ENCODE measurements around the gene NUDT14.
A peak's percentile ranks its signal among the peaks of the same experiment; 100 is the strongest.

The NUDT14 gene

DNA sequence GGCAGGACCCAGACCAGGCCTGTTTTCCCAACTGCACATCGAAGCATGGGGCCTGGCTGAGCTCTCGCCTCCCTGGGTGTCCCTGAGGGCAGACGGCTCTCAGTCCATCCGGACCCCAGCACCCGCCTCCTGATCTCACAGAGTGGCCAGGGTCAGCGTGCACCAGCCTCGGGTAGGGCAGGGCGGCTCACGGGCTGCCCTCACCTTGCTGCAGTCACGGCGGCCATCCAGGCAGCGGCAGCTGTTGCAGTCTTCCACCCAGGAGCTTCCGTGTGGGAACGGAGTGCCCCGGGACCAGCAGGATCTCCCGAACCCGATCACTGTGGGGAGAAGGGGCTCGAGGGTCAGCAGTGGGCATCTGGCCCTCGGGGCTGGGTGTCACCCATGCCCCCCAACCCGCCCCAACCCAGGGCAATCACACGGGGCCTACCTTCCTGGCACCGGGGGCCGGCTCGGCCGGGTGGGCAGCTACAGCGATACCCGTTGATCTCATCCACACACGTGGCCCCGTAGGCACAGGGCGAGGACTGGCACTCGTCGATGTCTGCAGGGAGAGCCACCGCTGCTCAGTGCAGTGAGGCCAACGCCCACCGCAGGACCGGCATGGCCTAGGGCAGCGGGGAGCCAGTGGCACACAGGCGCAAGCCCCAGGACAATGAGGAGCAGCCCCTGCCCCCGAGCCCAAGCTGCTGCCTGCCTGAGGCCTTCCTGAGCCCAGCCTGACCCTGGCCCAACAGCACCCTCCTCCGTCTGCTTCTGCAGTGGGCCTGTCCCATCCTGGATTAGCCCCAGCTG, 34.7 kb downstream of the NUDT14 start:
- H4K20me1 ChIP-seq (ENCODE audit: insufficient read depth, low read length) = no peaks in the 10 kb centered on the region; the same call in 1 of the 2 replicates
- no peaks in the 10 kb centered on the region for H3K79me2 ChIP-seq (ENCODE audit: insufficient read depth, low read length)
- ATAC-seq (ENCODE audit: insufficient read depth, low read depth) (no peak), DNase-seq (no peak)
- H3K4me3 ChIP-seq (ENCODE audit: low read depth in 1 of 2, low read length in 2 of 2) = no peak overlapping the region
- H3K9me3 ChIP-seq (ENCODE audit: insufficient read depth, low read length, severe bottlenecking) = no peaks in the 10 kb centered on the region
- H3K27me3 ChIP-seq (ENCODE audit: insufficient read depth, low read length, poor library complexity) = no peaks in the 10 kb centered on the region
- no peaks in the 10 kb centered on the region for H3K4me1 ChIP-seq (ENCODE audit: insufficient read depth, low read length)
- no peak overlapping the region for H3K27ac ChIP-seq (ENCODE audit: low read length)
- no peak overlapping the region for H2AFZ ChIP-seq (ENCODE audit: low read depth, low read length)
- no peak overlapping the region for H3K4me2 ChIP-seq (ENCODE audit: insufficient read depth, low read length)
- TF ChIP-seq, protein P1, sequence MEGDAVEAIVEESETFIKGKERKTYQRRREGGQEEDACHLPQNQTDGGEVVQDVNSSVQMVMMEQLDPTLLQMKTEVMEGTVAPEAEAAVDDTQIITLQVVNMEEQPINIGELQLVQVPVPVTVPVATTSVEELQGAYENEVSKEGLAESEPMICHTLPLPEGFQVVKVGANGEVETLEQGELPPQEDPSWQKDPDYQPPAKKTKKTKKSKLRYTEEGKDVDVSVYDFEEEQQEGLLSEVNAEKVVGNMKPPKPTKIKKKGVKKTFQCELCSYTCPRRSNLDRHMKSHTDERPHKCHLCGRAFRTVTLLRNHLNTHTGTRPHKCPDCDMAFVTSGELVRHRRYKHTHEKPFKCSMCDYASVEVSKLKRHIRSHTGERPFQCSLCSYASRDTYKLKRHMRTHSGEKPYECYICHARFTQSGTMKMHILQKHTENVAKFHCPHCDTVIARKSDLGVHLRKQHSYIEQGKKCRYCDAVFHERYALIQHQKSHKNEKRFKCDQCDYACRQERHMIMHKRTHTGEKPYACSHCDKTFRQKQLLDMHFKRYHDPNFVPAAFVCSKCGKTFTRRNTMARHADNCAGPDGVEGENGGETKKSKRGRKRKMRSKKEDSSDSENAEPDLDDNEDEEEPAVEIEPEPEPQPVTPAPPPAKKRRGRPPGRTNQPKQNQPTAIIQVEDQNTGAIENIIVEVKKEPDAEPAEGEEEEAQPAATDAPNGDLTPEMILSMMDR (IDR thresholded peaks at IDR 0.05; ENCODE audit: borderline replicate concordance, extremely low read depth, low read length, poor library complexity, severe bottlenecking) = no peak
- no peak for TF ChIP-seq EZH2 (IDR thresholded peaks at IDR 0.05; ENCODE audit: borderline replicate concordance, low read depth, low read length, severe bottlenecking)
- H3K9ac ChIP-seq (ENCODE audit: low read depth, low read length) = no peak overlapping the region
- no peaks in the 10 kb centered on the region for H3K36me3 ChIP-seq (ENCODE audit: insufficient read depth, low read length)

DNA sequence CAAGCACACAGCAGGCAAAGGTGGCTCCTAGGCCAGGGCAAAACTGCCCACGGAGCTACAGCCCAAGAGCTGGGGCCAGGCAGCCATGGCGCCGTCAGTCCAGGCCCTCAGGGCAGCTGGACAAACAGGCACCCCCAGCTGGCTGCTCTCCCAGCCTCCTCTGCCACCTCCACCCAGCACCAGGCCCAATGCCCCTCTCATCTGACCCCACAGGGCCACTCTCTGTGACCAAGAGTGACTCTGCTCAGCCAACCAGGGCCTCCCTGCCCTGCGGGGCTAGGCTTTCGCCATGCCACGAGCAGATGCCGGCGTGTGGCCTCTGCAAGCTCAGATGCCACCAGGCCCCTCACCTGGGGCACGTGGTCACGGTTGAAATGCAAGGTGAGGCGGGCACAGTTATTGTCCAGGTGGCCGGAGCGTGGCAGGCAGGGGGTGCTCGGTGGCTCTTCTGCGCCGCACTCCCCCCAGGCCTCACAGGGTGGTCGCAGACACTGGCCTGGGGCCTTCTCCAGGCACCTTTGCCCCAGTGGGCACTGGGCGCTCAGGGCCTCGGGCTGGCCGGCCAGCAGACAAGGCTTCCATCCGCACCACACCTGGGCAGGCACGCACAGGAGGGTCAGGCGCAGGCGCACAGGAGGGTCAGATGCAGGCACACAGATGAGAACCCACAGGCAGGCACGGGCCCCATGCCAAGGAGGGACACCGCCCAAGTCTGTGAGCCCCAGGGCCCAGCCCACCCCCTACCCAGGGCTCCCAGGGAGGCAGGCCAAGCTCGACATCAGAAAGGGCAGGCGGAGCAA, 35.5 kb downstream of the NUDT14 start:
- no peaks in the 10 kb centered on the region for H3K4me1 ChIP-seq (ENCODE audit: insufficient read depth, low read length)
- peaks cover under 1% of the 10 kb centered on the region for H3K9me3 ChIP-seq (ENCODE audit: insufficient read depth, low read length, severe bottlenecking)
- H3K27ac ChIP-seq (ENCODE audit: low read length) = no peak overlapping the region
- no peak overlapping the region for H3K4me3 ChIP-seq (ENCODE audit: low read depth in 1 of 2, low read length in 2 of 2)
- ATAC-seq (ENCODE audit: insufficient read depth, low read depth) (no peak), DNase-seq (no peak)
- no peak overlapping the region for H3K9ac ChIP-seq (ENCODE audit: low read depth, low read length)
- no peak overlapping the region for H3K4me2 ChIP-seq (ENCODE audit: insufficient read depth, low read length)
- TF ChIP-seq EZH2 (IDR thresholded peaks at IDR 0.05; ENCODE audit: borderline replicate concordance, low read depth, low read length, severe bottlenecking) = no peak
- TF ChIP-seq, protein P1 (IDR thresholded peaks at IDR 0.05; ENCODE audit: borderline replicate concordance, extremely low read depth, low read length, poor library complexity, severe bottlenecking) = no peak
- no peaks in the 10 kb centered on the region for H3K79me2 ChIP-seq (ENCODE audit: insufficient read depth, low read length)
- no peaks in the 10 kb centered on the region for H3K27me3 ChIP-seq (ENCODE audit: insufficient read depth, low read length, poor library complexity)
- no peaks in the 10 kb centered on the region for H3K36me3 ChIP-seq (ENCODE audit: insufficient read depth, low read length)
- no peaks in the 10 kb centered on the region; the same call in 1 of the 2 replicates for H4K20me1 ChIP-seq (ENCODE audit: insufficient read depth, low read length)
- no peak overlapping the region for H2AFZ ChIP-seq (ENCODE audit: low read depth, low read length)

DNA sequence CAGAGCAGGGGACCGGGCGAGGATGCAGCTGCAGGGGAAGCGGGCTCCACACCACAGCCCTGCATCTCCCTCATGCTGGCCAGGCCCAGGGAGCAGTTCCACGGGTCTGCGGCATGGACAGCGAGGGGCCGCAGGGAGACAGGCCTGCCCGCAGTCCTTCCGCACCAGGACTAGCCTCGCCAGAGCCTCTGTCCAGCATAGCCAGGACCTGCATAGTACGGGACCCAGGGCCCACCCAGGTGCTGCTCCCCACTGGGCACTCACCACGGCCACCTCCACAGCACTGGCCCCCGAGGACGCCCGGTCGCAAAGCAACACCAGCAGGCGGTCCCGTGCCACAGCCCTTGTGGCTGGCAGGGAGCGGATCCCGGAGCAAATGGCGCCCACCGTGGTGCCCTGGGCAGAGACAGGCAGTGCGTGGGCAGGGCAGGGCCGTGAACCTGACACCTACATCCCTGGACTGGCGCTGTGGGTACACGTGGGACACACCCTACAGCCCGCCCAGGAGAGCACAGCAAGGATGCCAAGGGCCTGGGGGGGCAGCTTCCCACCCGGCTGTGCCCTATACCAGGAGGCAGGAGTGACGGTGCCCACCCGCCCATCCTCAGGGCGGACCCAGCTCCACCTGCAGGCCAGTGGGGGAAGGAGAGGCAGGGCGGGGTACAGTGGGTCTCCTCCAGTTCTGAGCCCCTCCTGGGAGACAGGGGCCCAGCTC, 36.3 kb downstream of the NUDT14 start:
- Histone ChIP-seq H3K4me2 (ENCODE audit: insufficient read depth, low read length) (no peak overlapping the region), H3K36me3 (ENCODE audit: insufficient read depth, low read length) (no peaks in the 10 kb centered on the region), H3K4me3 (ENCODE audit: low read depth in 1 of 2, low read length in 2 of 2) (no peak overlapping the region), H3K4me1 (ENCODE audit: insufficient read depth, low read length) (no peaks in the 10 kb centered on the region), H3K9ac (ENCODE audit: low read depth, low read length) (no peak overlapping the region), H3K27ac (ENCODE audit: low read length) (no peak overlapping the region), H3K79me2 (ENCODE audit: insufficient read depth, low read length) (no peaks in the 10 kb centered on the region), H3K27me3 (ENCODE audit: insufficient read depth, low read length, poor library complexity) (no peaks in the 10 kb centered on the region), H4K20me1 (ENCODE audit: insufficient read depth, low read length) (no peaks in the 10 kb centered on the region; the same call in 1 of the 2 replicates), H3K9me3 (ENCODE audit: insufficient read depth, low read length, severe bottlenecking) (peaks cover 5% of the 10 kb centered on the region), H2AFZ (ENCODE audit: low read depth, low read length) (no peak overlapping the region)
- no peak for ATAC-seq (ENCODE audit: insufficient read depth, low read depth)
- TF ChIP-seq EZH2 (IDR thresholded peaks at IDR 0.05; ENCODE audit: borderline replicate concordance, low read depth, low read length, severe bottlenecking) = no peak
- TF ChIP-seq, protein P1 (IDR thresholded peaks at IDR 0.05; ENCODE audit: borderline replicate concordance, extremely low read depth, low read length, poor library complexity, severe bottlenecking) = peak; percentile 21
- no peak for DNase-seq
